GM23338 (cell line): ENCODE data around the gene GMPR. TPM values are rescaled to one million over a fixed set of nuclear protein-coding genes. Genes with fewer than 3 reads are reported as not detected.

Experiments
- CTCF ChIP-seq, 2 experiments: fragments of 200-600 bp in 1 of 2; sonication (generic) in 1 of 2; conservative IDR thresholded peaks; 2 replicates each; pipeline versions ENCODE4 v1.5.1 to v1.6.1; 2016 to 2017; ENCODE audit warnings: antibody characterized with exemption in 2 of 2, low read depth in 2 of 2, mild to moderate bottlenecking in 2 of 2, moderate library complexity in 1 of 2
- ETS1 ChIP-seq: IDR thresholded peaks from 2 replicates; pipeline ENCODE4 v1.6.1; 2016; ENCODE audit warnings: antibody characterized with exemption
- EZH2phosphoT487 ChIP-seq: fragments of 200-600 bp; sonication (generic); IDR thresholded peaks from one replicate; pipeline ENCODE4 v1.8.1; 2018; ENCODE audit warnings: antibody characterized with exemption; ENCODE audit not compliant: unreplicated experiment
- JUNB ChIP-seq: IDR thresholded peaks from one replicate; pipeline ENCODE4 v1.6.1; 2016; ENCODE audit warnings: antibody characterized with exemption; ENCODE audit not compliant: unreplicated experiment
- NANOG ChIP-seq: IDR thresholded peaks from 2 replicates; pipeline ENCODE4 v1.6.1; 2016; ENCODE audit warnings: antibody characterized with exemption, borderline replicate concordance
- REST ChIP-seq: IDR thresholded peaks from one replicate; pipeline ENCODE4 v1.6.1; 2018; ENCODE audit warnings: antibody characterized with exemption; ENCODE audit not compliant: unreplicated experiment
- STAT1 ChIP-seq: IDR thresholded peaks from one replicate; pipeline ENCODE4 v1.6.1; 2016; ENCODE audit warnings: antibody characterized with exemption; ENCODE audit not compliant: unreplicated experiment
- ZNF114 ChIP-seq: fragments of 250-450 bp; sonication (Bioruptor Pico); IDR thresholded peaks from 2 replicates; pipeline ENCODE4 v1.5.0; 2020; ENCODE audit warnings: mild to moderate bottlenecking, moderate library complexity
- ZNF462 ChIP-seq: fragments of 250-450 bp; sonication (Bioruptor Pico); IDR thresholded peaks from 2 replicates; pipeline ENCODE4 v1.5.0; 2020; ENCODE audit warnings: mild to moderate bottlenecking, moderate library complexity
- polyA plus RNA-seq: library from polyadenylated mRNA; unstranded; fragments of >200 nt; fragmentation: Nextera tagmentation; extraction: Ambion mirVana; gene quantifications from 2 replicates; pipeline ENCODE4 v1.2.1, GENCODE V29; 2016
- total RNA-seq: library from RNA; depleted of rRNA; stranded (reverse); fragments of >200 nt; shearing (Covaris generic); gene quantifications from 2 replicates; pipeline ENCODE4 v1.2.3, GENCODE V29; 2014

GMPR gene
- total and polyA plus RNA-seq, 2 experiments from 2014 or later, result 0.23 to 0.35 TPM

GRCh38 chr6:16212276-16212675, 26.1 kb upstream of the GMPR start (continued):
- TF ChIP-seq ZNF462 (no peak), REST (no peak), EZH2phosphoT487 (no peak), JUNB (no peak), CTCF (conservative IDR thresholded peaks at IDR 0.05; ENCODE audit: low read depth in 2 of 2) (no peak), ZNF114 (CRISPR knock-in tag) (no peak), NANOG (no peak), STAT1 (no peak), ETS1 (no peak)
